ENCODE data around the gene ATF6B.

The ATF6B gene

DNA sequence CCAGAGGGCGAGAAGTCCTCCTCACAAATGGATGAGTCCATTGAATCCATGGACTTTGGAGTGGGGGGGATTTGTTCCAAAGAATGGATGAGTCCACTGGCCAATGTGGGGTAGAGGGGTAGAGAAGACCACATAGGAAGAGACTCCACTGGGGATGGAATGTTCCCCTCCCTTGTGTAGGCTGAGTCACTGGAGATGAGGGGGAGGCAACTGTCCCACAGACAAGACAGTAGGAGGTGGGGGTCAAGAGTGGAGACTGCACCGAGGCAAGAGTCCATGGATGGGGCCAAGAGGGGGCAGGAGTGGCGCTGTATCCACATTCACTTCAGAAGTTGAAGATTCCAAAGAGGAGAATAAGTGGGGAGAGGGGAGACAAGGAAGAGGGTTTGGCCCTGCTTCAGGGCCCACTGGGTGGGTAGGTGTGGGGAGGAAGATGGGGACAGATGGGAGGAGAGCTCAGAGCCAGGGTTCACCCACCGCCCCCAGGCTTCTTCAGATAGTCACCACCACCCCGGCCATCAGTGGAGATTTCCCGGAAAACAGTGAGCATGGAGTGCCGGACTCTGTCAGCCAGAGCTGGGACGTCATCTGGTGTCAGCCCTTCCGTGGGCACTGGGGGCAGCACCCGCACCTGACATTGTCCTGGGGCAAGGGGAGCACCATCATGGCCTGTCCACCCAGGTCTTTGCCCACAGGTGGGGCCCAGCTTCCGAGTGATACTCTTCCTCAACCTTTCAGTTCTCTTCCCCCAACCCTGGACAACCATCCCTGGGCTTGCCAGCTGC lies 41.0 kb upstream of the ATF6B start:
- Histone ChIP-seq H4K20me1 (ENCODE audit: insufficient read depth, low read length, poor library complexity, severe bottlenecking) (no peaks in the 10 kb centered on the region), H3K4me1 (ENCODE audit: insufficient read depth, low read length, poor library complexity, severe bottlenecking) (peaks cover 10% of the 10 kb centered on the region), H3K36me3 (ENCODE audit: insufficient read depth, low read length) (peaks cover 17% of the 10 kb centered on the region; the same call in 1 of the 2 replicates), H3K27me3 (ENCODE audit: insufficient read depth, low read length, poor library complexity, severe bottlenecking) (no peaks in the 10 kb centered on the region), H3K9ac (ENCODE audit: low read depth, low read length, poor library complexity, severe bottlenecking) (no peak overlapping the region), H3K4me3 (ENCODE audit: low read length, poor library complexity, severe bottlenecking) (no peak overlapping the region), H3K79me2 (ENCODE audit: insufficient read depth, low read length) (peaks cover 7% of the 10 kb centered on the region; the same call in 1 of the 2 replicates), H3K9me3 (ENCODE audit: insufficient read depth, low read depth, low read length) (no peaks in the 10 kb centered on the region), H3K4me2 (ENCODE audit: low read depth, low read length, poor library complexity, severe bottlenecking) (no peak overlapping the region), H3F3A (ENCODE audit: low read depth) (no peaks in the 10 kb centered on the region), H3K9me2 (replicated peaks; ENCODE audit: low read depth, low read length) (no peaks in the 10 kb centered on the region), H2AFZ (ENCODE audit: low read length) (no peak overlapping the region)
- TF ChIP-seq, protein P1, sequence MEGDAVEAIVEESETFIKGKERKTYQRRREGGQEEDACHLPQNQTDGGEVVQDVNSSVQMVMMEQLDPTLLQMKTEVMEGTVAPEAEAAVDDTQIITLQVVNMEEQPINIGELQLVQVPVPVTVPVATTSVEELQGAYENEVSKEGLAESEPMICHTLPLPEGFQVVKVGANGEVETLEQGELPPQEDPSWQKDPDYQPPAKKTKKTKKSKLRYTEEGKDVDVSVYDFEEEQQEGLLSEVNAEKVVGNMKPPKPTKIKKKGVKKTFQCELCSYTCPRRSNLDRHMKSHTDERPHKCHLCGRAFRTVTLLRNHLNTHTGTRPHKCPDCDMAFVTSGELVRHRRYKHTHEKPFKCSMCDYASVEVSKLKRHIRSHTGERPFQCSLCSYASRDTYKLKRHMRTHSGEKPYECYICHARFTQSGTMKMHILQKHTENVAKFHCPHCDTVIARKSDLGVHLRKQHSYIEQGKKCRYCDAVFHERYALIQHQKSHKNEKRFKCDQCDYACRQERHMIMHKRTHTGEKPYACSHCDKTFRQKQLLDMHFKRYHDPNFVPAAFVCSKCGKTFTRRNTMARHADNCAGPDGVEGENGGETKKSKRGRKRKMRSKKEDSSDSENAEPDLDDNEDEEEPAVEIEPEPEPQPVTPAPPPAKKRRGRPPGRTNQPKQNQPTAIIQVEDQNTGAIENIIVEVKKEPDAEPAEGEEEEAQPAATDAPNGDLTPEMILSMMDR (conservative IDR thresholded peaks at IDR 0.05; ENCODE audit: low read length), result no peak; the same call in 1 of the 2 replicates
- TF ChIP-seq EZH2phosphoT487 (IDR thresholded peaks at IDR 0.05; ENCODE audit: borderline replicate concordance), result no peak

DNA sequence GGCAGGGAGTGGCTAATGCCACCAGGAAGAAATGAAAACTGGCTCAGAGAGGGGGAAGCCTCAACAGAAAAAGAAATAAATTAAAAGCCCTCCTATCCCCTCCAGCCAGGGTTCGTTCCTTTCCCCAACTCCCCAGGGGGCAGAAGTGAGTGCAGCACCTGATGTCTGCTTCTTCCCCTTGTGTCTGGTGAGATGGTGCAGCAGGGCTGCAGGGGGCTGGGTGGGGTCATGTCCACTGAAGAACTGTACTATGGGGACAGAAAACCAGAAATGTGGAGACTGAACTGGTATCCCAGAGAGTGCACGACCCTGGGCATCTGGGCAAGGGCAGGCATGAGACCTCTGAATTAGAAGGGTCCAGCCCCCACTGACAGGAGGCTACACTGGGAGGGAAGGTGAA lies 40.3 kb upstream of the ATF6B start:
- TF ChIP-seq EZH2phosphoT487 (IDR thresholded peaks at IDR 0.05; ENCODE audit: borderline replicate concordance), result no peak
- TF ChIP-seq, protein P1 (conservative IDR thresholded peaks at IDR 0.05; ENCODE audit: low read length), result no peak
- Histone ChIP-seq H3K36me3 (ENCODE audit: insufficient read depth, low read length) (peaks cover 17% of the 10 kb centered on the region; the same call in 1 of the 2 replicates), H3K4me2 (ENCODE audit: low read depth, low read length, poor library complexity, severe bottlenecking) (no peak overlapping the region), H3K4me1 (ENCODE audit: insufficient read depth, low read length, poor library complexity, severe bottlenecking) (peaks cover 7% of the 10 kb centered on the region), H3K9me3 (ENCODE audit: insufficient read depth, low read depth, low read length) (no peaks in the 10 kb centered on the region), H3K9me2 (replicated peaks; ENCODE audit: low read depth, low read length) (no peaks in the 10 kb centered on the region), H3K27me3 (ENCODE audit: insufficient read depth, low read length, poor library complexity, severe bottlenecking) (no peaks in the 10 kb centered on the region), H2AFZ (ENCODE audit: low read length) (no peak overlapping the region), H3K9ac (ENCODE audit: low read depth, low read length, poor library complexity, severe bottlenecking) (no peak overlapping the region), H3K4me3 (ENCODE audit: low read length, poor library complexity, severe bottlenecking) (no peak overlapping the region), H3K79me2 (ENCODE audit: insufficient read depth, low read length) (peaks cover under 1% of the 10 kb centered on the region; the same call in 1 of the 2 replicates), H3F3A (ENCODE audit: low read depth) (no peaks in the 10 kb centered on the region), H4K20me1 (ENCODE audit: insufficient read depth, low read length, poor library complexity, severe bottlenecking) (no peaks in the 10 kb centered on the region)

DNA sequence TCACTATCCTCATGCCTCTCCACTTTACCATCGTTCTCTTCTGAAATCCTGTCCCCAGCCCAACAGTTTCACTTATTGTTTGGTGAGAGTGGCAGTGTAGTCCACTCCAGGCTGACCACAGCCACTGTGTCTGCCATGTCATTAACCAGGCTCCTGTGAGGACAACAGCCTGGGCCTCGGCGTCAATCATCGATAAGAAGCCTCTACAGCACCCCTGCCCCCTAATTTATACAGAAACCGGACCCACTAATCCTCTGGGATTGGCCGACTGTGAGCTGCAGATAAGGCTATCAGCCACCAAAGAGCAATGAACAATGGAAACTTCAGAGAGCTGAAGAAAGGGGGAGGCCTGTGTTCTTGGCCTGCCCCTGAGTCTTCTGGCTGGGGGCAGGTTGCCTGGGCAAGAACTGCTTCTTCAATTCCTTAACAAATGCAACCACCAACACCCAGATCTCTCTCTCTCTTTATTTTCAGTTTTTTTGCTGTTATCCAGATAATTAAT lies 39.8 kb upstream of the ATF6B start:
- H3K9me2 ChIP-seq (replicated peaks; ENCODE audit: low read depth, low read length), result no peaks in the 10 kb centered on the region
- H4K20me1 ChIP-seq (ENCODE audit: insufficient read depth, low read length, poor library complexity, severe bottlenecking), result no peaks in the 10 kb centered on the region
- H3K4me2 ChIP-seq (ENCODE audit: low read depth, low read length, poor library complexity, severe bottlenecking), result no peak overlapping the region
- H3F3A ChIP-seq (ENCODE audit: low read depth), result no peaks in the 10 kb centered on the region
- peaks cover 1% of the 10 kb centered on the region for H3K4me1 ChIP-seq (ENCODE audit: insufficient read depth, low read length, poor library complexity, severe bottlenecking)
- H2AFZ ChIP-seq (ENCODE audit: low read length), result no peak overlapping the region
- TF ChIP-seq, protein P1 (conservative IDR thresholded peaks at IDR 0.05; ENCODE audit: low read length), result no peak
- no peak for TF ChIP-seq EZH2phosphoT487 (IDR thresholded peaks at IDR 0.05; ENCODE audit: borderline replicate concordance)
- no peaks in the 10 kb centered on the region for H3K79me2 ChIP-seq (ENCODE audit: insufficient read depth, low read length)
- H3K36me3 ChIP-seq (ENCODE audit: insufficient read depth, low read length), result peaks cover 17% of the 10 kb centered on the region; the same call in 1 of the 2 replicates
- no peak overlapping the region for H3K9ac ChIP-seq (ENCODE audit: low read depth, low read length, poor library complexity, severe bottlenecking)
- H3K4me3 ChIP-seq (ENCODE audit: low read length, poor library complexity, severe bottlenecking), result no peak overlapping the region
- H3K27me3 ChIP-seq (ENCODE audit: insufficient read depth, low read length, poor library complexity, severe bottlenecking), result no peaks in the 10 kb centered on the region
- no peaks in the 10 kb centered on the region for H3K9me3 ChIP-seq (ENCODE audit: insufficient read depth, low read depth, low read length)
